ENCODE measurements around the gene HOGA1. TPM values are rescaled to one million over a fixed set of nuclear protein-coding genes. Genes with fewer than 3 reads are reported as not detected.
"Not testable (repeated sequence)": the region's sequence is repeated elsewhere in the genome, so short reads cannot be mapped to it uniquely, and the experiment has no call there.

HOGA1 gene
- total RNA-seq, 1 donor: 0.72 TPM

DNA sequence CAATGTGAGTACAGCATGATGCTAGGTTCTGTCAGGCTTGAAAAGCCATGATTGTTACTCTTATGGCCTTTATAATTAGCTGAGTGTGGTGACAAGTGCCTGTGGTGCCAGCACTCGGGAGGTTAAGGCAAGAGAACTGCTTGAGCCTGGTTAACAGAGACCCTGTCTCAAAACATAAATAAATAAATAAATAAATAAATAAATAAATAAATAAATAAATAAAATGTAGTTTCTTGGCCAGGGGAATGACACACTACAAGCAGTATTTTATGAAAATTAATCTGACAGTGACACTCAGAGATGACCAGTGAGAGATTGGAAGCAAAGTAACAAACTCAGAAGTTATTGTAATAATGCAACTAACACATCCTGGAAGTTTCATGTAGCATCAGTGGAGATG, 51.4 kb downstream of the HOGA1 start:
- no peak overlapping the region for H3K4me3 ChIP-seq (ENCODE audit: low read depth, low read length)
- TF ChIP-seq, protein P1, sequence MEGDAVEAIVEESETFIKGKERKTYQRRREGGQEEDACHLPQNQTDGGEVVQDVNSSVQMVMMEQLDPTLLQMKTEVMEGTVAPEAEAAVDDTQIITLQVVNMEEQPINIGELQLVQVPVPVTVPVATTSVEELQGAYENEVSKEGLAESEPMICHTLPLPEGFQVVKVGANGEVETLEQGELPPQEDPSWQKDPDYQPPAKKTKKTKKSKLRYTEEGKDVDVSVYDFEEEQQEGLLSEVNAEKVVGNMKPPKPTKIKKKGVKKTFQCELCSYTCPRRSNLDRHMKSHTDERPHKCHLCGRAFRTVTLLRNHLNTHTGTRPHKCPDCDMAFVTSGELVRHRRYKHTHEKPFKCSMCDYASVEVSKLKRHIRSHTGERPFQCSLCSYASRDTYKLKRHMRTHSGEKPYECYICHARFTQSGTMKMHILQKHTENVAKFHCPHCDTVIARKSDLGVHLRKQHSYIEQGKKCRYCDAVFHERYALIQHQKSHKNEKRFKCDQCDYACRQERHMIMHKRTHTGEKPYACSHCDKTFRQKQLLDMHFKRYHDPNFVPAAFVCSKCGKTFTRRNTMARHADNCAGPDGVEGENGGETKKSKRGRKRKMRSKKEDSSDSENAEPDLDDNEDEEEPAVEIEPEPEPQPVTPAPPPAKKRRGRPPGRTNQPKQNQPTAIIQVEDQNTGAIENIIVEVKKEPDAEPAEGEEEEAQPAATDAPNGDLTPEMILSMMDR (IDR thresholded peaks at IDR 0.05; ENCODE audit: insufficient read depth, low read length): no peak
- DNase-seq (ENCODE audit: low read depth): no peak

DNA sequence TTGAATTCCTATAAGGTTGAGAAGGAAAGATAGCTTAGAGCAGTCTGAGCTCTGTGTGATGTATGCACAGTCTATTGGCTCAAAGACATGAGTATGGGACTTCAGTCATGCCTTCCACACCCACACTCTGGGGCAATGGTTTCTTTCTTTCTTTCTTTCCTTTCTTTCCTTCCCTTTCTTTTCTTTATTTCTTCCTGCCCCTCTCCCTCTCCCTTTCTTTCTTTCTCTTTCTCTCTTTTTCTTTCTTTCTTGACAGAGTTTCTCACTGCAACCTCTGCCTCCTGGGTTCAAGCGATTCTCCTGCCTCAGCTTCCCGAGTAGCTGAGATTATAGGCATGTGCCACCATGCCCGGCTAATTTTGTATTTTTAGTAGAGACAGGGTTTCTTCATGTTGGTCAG, 54.9 kb downstream of the HOGA1 start:
- not testable (repeated sequence) for DNase-seq (ENCODE audit: low read depth); H3K4me3 ChIP-seq (ENCODE audit: low read depth, low read length)

DNA sequence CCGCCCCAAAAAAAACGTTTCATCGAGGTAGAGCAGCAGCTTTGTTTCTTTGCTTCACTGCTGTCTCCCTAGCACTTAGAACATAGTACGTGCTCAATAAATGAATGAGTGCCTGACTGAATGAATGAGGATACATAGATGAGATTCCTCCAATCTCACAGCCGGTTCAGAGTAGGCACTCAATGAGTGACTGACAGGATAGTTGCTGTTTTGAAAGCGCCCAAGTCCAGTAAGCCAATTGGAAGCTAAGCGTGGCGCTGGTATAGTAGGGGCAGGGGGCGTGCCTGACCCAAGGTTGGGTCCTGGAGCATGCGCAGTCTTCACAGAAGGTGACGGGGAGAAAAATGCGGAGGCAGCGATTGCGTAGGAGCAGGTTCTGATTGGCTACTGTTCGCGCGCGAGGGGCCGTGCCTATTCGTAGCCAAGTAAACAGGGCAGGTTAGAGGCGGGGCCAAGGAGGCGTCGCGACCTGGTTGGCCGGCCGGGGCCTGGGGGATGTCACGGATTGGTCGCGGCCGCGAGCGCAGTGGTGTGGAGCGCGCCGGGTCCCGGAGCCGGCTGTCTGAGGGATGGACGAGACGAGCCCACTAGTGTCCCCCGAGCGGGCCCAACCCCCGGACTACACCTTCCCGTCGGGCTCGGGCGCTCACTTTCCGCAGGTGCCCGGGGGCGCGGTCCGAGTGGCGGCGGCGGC, 56.1 kb downstream of the HOGA1 start, which contains the start of gene PI4K2A:
Gene PI4K2A (plus strand): TSS at position 498 of the 694 bp plus-strand sequence. CDS start 72 bp downstream, at position 570.
- peak; percentile 99 for DNase-seq (ENCODE audit: low read depth)
- TF ChIP-seq, protein P1 (IDR thresholded peaks at IDR 0.05; ENCODE audit: insufficient read depth, low read length): no peak
- peak within 1 kb of the TSS; percentile 72 for H3K4me3 ChIP-seq (ENCODE audit: low read depth, low read length)

DNA sequence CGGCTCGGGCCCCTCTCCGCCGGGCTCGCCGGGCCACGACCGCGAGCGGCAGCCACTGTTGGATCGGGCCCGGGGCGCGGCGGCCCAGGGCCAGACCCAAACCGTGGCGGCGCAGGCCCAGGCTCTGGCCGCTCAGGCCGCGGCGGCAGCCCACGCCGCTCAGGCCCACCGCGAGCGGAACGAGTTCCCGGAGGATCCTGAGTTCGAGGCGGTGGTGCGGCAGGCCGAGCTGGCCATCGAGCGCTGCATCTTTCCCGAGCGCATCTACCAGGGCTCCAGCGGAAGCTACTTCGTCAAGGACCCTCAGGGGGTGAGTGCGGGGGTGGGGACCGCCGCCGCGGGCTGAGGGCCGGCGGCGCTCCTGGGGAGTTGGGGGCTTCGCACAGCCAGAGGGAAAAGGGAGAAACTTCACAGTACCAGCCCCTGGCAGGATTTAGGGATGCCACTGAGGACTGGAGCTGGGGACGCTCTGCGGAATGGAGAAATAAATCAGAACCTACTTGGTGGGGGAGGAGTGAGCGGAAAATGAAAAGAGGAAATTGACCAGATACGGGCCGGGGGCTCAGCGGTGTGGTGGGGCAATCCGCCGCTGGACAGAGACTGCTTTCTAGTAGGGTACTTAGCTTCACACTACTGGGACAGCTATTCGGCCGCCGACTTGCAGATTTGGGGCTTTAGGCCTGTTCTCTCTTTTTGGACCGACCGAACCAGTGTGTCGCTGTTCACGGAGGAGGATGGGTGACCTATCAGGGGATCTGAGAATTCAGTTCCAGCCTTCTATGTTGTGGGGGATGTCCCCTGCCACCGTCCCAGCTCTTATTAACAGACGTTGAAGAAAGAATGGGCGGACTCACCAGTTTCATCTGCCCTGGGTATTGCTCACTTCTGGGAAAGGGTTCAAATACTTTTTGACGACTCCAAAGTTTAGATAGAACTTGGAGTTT, 57.0 kb downstream of the HOGA1 start:
- TF ChIP-seq, protein P1 (IDR thresholded peaks at IDR 0.05; ENCODE audit: insufficient read depth, low read length): no peak
- peak overlapping the region; percentile 72 for H3K4me3 ChIP-seq (ENCODE audit: low read depth, low read length)
- DNase-seq (ENCODE audit: low read depth): peak; percentile 80

DNA sequence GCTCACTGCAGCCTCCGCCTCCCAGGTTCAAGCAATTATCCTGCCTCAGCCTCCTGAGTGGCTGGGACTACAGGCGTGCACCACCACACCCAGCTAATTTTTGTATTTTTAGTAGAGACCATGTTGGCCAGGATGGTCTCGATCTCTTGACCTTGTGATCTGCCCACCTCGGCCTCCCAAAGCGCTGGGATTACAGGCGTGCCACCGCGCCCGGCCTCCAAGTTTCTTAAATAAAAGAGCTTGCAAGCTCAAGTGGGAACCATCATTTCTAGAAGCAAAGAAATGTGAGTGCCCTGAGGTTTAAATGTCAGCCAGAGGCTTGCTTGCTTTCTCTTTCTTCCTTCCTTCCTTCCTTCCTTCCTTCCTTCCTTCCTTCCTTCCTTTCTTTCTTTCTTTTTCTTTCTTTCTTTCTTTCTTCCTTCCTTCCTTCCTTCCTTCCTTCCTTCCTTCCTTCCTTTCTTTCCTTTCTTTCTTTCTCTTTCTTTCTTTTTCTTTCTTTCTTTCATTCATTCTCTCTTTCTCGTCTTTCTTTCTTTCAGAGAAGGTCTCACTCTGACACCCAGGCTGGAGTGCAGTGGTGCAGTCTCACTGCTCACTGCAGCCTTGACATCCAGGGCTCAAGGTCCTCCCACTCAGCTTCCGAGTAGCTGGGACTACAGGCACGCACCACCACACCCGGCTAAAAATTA, 58.4 kb downstream of the HOGA1 start:
- H3K4me3 ChIP-seq (ENCODE audit: low read depth, low read length); DNase-seq (ENCODE audit: low read depth): not testable (repeated sequence)

DNA sequence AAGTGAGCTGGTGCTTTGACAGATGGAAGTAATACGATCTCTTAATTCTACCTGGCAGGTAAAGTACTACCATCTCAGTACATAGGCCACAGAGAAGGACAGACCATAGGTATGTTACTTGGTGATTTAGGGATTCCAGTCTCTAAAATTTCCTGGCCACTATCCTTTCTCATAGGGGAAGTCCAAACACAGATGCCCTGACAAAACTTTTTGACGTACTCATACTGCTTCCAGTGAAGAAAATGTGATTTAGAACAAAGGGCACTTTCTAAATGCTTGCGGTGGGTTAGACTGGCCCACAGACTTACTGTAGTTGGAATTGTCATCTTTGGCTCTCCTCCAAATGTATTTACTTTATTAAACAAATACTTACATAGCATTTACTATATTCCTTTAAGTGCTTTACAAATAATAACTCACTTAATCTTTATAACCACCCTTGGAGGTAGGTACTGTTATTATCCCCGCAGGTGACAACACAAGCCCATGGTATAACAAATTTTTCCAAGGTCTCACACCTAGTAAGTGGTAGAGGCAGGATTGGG, 59.3 kb downstream of the HOGA1 start:
- TF ChIP-seq, protein P1 (IDR thresholded peaks at IDR 0.05; ENCODE audit: insufficient read depth, low read length): no peak
- H3K4me3 ChIP-seq (ENCODE audit: low read depth, low read length): no peak overlapping the region
- no peak for DNase-seq (ENCODE audit: low read depth)

DNA sequence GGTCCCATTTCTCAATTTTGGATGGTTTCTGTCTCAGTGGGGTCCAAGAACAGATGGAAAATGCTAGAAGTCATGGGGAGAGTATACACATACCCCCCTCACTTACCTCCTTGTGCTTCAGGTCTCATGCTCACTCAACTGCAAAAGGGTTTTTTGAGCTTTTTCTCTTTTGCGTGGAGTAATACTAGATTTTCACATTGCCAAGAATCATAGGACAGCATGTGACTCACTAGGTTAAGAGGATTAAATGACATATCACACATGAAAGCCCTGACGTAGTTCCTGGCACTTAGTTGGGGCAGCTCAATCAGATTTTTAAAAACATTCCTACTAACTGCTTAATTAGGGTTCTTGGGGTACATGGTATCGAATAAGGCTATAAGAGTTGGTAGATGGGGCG, 60.7 kb downstream of the HOGA1 start:
- H3K4me3 ChIP-seq (ENCODE audit: low read depth, low read length): no peak overlapping the region
- TF ChIP-seq, protein P1 (IDR thresholded peaks at IDR 0.05; ENCODE audit: insufficient read depth, low read length): no peak
- no peak for DNase-seq (ENCODE audit: low read depth)

Data from fibroblast of the aortic adventitia (primary cell).